H1 (cell line): ENCODE data around the gene ZNF121.

ENCODE experiments used
- ATF2 ChIP-seq: IDR thresholded peaks from 2 replicates; pipeline ENCODE4 v1.6.1; 2012; ENCODE audit warnings: low read length, inconsistent platforms
- CTCF ChIP-seq, 3 experiments: IDR thresholded peaks; 1 replicate in 2 of 3; 2 replicates in 1 of 3; pipeline versions ENCODE4 v1.5.1 to v1.6.1; 2011; ENCODE audit warnings: low read length in 3 of 3, mild to moderate bottlenecking in 3 of 3, inconsistent platforms in 2 of 3, low read depth in 1 of 3, moderate library complexity in 1 of 3; ENCODE audit not compliant: insufficient read depth in 1 of 3; ENCODE audit errors: control extremely low read depth in 1 of 3
- EZH2 ChIP-seq: fragments of 200-600 bp; sonication (generic); IDR thresholded peaks from 2 replicates; pipeline ENCODE4 v1.7.1; 2012; ENCODE audit warnings: low read depth, mild to moderate bottlenecking, moderate library complexity, low read length, inconsistent platforms; ENCODE audit not compliant: severe bottlenecking
- JUND ChIP-seq: IDR thresholded peaks from 2 replicates; pipeline ENCODE4 v1.6.1; 2011; ENCODE audit warnings: mild to moderate bottlenecking, improper control_type of control experiment, low read length
- MAX ChIP-seq: IDR thresholded peaks from 2 replicates; pipeline ENCODE4 v1.6.1; 2012; ENCODE audit warnings: inconsistent platforms
- NRF1 ChIP-seq: IDR thresholded peaks from 2 replicates; pipeline ENCODE4 v1.6.1; 2011; ENCODE audit warnings: mild to moderate bottlenecking, low read depth, low read length, improper control_type of control experiment
- POLR2A ChIP-seq, 2 experiments: IDR thresholded peaks; 1 replicate in 1 of 2; 2 replicates in 1 of 2; pipeline ENCODE4 v1.6.1; 2011; ENCODE audit warnings: low read depth in 2 of 2, low read length in 2 of 2, mild to moderate bottlenecking in 2 of 2; ENCODE audit errors: control extremely low read depth in 1 of 2
- POLR2AphosphoS5 ChIP-seq: IDR thresholded peaks from 2 replicates; pipeline ENCODE4 v1.6.1; 2011; ENCODE audit warnings: low read depth, low read length
- RFX5 ChIP-seq: IDR thresholded peaks from 2 replicates; pipeline ENCODE4 v1.6.1; 2011; ENCODE audit warnings: low read depth, low read length, improper control_type of control experiment, borderline replicate concordance
- YY1 ChIP-seq: IDR thresholded peaks from 2 replicates; pipeline ENCODE4 v1.6.1; 2011; ENCODE audit warnings: low read depth, mild to moderate bottlenecking, low read length

GRCh38 chr19:9523885-9524474 lies 60.3 kb downstream of the ZNF121 start:
- TF ChIP-seq MAX (no peak), YY1 (no peak), CTCF (IDR thresholded peaks at IDR 0.05; ENCODE audit: control extremely low read depth in 1 of 3, insufficient read depth in 1 of 3, low read depth in 1 of 3, low read length in 3 of 3) (no peak), POLR2A (IDR thresholded peaks at IDR 0.05; ENCODE audit: control extremely low read depth in 1 of 2, low read depth in 2 of 2, low read length in 2 of 2) (no peak), RFX5 (no peak), ATF2 (no peak), JUND (no peak), POLR2AphosphoS5 (no peak), NRF1 (no peak), EZH2 (no peak)
